Femur (tissue), 1 donor: ENCODE results near the gene FBN2.
A peak's percentile ranks its signal among the peaks of the same experiment; 100 is the strongest.
"Not testable (repeated sequence)": the region's sequence is repeated elsewhere in the genome, so short reads cannot be mapped to it uniquely, and the experiment has no call there.

Source experiments
- DNase-seq: peaks from one replicate; pipeline ENCODE4 v3.0.0-alpha.2; 2017

The FBN2 gene

GRCh38 chr5:128475693-128476092, 62.4 kb downstream of the FBN2 start:
- no peak for DNase-seq

- no peak for DNase-seq
Measured at GRCh38 chr5:128472919-128473318, 65.1 kb downstream of the FBN2 start.

DNA sequence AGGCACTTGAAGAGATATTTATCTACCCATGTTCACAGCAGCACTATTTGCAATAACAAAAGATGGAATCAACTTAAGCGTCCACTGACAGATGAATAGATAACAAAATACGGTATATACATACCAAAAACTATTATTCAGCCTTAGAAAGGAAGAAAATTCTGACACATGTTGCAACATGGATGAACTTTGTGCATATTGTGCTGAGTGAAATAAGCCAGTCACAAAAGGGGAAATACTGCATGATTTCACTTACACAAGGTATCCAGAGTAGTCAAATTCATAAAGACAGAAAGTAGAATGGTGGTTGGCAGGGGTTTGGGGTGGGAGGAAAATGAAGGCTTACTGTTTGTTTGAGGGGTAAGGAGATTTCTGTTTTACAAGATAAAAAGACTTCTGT, 66.0 kb downstream of the FBN2 start:
- DNase-seq: no peak

DNA sequence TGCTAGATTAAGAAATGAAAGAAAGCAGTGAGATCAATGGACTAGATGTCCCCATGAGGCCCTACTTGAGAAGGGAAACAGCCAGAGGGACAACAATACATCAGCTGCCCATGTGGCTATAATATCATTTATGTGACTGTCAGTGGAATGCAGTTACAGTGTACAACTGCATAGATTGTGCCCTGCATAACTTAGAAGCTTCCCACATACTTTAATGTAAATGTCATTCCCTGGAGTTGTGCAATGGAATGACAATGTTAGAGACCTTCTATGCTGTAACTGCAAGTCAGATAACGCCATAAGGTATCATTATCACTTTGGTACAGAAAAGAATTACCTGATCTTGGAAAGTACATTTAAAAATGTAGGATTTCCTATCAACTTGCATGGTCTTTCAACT, 67.4 kb downstream of the FBN2 start:
- DNase-seq: no peak

- no peak for DNase-seq
Measured at GRCh38 chr5:128469912-128470311, 68.1 kb downstream of the FBN2 start.

GRCh38 chr5:128466980-128467379, 71.1 kb downstream of the FBN2 start:
- no peak for DNase-seq

GRCh38 chr5:128466554-128466953, 71.5 kb downstream of the FBN2 start:
- DNase-seq: no peak

- no peak for DNase-seq
Measured at GRCh38 chr5:128464596-128464995, 73.4 kb downstream of the FBN2 start.

- DNase-seq: no peak
Measured at GRCh38 chr5:128462330-128462729, 75.7 kb downstream of the FBN2 start.

DNA sequence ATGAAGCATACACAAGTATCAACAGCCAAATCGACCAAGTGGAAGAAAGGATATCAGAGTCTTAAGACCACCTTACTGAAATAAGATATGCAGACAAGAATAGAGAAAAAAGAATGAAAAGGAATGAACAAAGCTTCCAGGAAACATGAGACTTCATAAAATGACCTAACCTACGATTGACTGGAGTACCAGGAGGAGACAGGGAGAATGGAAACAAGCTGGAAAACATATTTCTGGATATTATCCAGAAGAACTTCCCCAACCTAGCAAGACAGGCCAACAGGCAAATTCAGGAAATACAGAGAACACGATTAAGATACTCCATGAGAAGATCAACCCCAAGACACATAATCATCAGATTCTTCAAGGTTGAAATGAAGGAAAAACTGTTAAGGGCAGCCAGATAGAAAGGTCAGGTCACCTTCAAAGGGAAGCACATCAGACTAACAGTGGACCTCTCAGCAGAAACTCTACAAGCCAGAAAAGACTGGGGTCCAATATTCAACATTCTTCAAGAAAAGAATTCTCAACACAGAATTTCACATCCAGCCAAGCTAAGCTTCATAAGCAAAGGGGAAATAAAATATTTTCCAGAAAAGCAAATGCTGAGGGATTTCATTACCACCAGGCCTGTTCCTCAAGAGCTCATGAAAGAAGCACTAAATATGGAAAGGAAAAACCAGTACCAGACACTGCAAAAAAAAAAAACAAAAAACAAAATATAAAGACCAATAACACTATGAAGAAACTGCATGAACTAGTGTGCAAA, 80.7 kb downstream of the FBN2 start:
- not testable (repeated sequence) for DNase-seq

DNA sequence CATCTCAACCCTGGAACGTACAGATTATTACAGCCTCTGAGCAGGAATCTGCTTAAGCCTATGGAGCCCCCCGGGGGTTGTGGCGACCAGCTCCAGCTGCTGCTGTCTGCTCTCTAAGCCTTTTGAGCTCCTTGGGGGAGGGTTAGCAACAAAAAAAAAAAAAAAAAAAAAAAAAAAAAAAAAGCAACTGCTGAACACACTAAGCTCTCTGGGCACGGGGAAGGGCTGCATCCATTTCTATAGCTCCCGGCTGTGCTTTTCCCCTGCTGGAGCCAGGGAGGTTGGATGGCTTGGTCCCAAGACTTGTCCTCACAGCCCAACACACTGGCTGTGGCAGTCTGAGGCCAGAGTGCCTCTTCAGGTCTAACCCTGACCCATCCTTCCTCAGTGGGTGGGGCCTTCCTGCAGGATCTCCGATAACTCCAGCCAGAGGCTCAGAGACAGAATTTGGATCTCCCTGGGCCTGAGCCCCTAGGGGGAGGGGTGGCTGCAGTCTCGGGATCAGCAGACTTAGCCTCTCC, 82.1 kb downstream of the FBN2 start:
- peak; percentile 53 for DNase-seq

DNA sequence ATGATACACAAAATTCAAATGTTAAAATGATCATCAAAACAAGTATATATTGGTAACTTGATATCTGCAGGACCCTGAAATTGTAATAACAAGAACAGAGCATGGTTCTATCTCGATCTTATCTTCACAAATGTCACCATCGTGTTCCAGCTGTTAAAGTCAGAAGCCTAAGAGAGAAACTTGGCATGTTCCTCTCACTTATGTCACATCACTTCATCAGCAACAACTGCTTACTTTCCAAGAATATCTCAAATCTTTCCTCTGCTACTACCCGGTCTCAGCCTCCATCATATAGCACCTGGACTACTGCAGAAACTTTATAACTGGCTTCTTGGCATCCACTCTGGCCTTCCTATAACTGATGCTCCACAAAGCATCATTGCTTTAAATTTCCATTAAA, 84.9 kb downstream of the FBN2 start:
- DNase-seq: no peak

DNA sequence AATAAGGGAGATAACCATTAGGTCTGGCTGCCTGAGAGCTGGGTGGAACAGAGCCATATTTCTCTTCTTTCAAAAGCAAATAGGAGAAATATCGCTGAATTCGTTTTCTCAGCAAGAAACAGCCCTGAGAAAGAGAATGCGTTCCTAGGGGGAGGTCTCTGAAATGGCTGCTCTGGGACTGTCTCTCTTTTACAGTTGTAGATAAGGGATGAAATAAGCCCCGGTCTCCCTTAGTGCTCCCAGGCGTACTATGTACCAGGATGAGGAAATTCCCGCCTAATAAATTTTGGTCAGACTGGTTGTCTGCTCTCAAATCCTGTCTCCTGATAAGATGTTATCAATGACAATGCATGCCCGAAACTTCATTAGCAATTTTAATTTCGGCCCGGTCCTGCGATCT, 90.8 kb downstream of the FBN2 start:
- DNase-seq: not testable (repeated sequence)

- no peak for DNase-seq
Measured at GRCh38 chr5:128441941-128442350, 96.1 kb downstream of the FBN2 start.

DNA sequence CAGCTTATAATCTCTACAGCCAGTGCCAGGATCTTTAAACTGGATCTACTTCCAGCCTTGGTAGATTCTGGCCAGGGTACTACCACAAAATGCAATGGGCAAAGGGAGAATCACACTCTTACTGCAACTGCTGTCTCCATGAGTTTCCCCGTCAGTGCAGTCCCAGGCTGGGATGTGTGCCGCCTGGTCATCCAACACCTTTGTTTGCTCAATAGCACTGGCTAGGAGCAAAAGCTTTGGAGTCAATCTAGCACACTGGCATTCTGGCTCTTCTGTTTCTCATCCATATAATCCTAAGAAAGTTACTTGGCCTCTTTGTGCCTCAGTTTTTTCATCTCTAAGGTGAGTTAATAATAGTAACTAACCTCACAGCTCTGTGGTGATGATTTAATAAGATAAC, 96.9 kb downstream of the FBN2 start:
- no peak for DNase-seq

- DNase-seq: no peak
Measured at GRCh38 chr5:128436749-128437188, 101.3 kb downstream of the FBN2 start.

DNA sequence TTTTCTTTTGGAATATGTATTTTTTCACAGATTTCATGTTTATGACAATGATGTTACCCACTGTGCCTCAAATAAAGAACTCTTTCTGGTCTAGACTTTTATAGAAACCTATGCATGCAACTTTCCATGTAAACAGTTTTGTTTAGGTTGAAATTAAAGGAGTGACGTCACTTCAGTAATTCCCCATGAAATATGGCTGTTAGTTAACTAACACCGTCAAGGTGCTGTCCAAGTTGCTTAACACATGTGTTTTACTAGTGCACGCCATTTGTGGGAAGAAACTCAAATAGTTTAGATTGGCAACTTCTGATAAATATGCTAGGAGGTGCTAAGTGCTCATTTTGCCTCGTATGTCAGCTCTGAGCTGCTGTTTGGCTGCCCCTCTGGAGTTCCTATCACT, 102.2 kb downstream of the FBN2 start:
- DNase-seq: no peak

DNA sequence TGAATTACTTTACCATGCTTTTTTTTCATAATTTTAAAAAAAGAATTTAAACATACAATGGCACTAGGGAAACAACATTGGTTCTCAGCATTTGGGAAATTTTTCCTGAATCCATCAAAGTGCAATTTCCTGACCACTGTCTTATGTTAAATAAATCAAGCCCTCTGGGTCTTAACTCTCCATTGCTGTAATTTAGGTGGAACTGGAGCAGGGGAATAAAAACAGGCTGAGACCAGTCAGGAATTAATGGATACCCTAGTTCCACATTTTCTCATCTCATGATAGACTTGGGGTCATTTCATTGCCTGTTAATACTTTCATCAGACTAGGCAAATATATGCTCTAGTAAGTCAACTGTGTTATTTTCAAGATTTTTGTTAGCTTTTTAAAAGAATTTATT, 103.1 kb downstream of the FBN2 start:
- DNase-seq: no peak

DNA sequence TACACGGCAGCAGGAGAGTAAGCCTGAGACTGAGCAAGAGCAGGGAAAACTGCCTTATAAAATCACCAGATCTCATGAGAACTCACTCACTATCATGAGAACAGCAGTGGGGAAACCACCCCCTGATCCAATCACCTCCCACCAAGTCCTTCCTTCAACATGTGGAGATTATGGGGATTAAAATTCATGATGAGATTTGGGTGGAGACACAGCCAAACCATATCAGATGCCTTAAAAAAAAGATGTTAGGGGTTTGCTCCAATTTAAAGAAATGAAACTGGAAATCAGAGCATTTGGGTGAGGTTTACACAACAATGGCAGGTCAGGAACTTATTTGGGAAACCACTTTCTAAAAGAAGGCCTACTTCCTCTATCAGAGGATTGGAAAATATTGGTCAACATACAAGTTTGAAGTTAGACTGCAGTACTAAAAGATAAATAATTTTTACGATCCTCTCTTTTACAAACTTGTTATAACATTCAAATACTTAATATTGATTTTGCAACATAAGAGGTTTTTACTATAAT, 105.1 kb downstream of the FBN2 start:
- DNase-seq: no peak

- no peak for DNase-seq
Measured at GRCh38 chr5:128427921-128428320, 110.1 kb downstream of the FBN2 start.

- DNase-seq: no peak
Measured at GRCh38 chr5:128426090-128426534, 111.9 kb downstream of the FBN2 start.

- no peak for DNase-seq
Measured at GRCh38 chr5:128424646-128425045, 113.4 kb downstream of the FBN2 start.

GRCh38 chr5:128422612-128423011, 115.4 kb downstream of the FBN2 start:
- DNase-seq: no peak

- no peak for DNase-seq
Measured at GRCh38 chr5:128414469-128414868, 123.6 kb downstream of the FBN2 start.

DNA sequence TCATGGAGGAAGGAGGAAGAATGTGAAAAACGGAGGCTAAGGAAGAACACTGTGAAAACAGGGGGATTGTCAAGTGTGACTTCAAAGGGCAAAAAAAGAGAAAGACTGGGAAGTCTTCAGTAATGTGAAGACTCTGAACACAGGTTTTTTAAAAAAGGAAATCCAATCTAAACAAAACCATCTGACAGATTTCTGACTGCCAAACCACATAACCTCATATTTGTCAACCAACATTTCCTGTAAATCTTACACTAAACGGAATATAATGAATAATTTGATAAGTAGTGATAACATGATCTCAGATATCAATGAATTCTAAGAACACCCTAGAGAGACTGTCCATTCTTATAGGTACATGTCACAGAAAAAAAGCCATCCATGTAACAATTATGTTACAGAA, 124.7 kb downstream of the FBN2 start:
- no peak for DNase-seq
